IMR-90 (cell line): Measurements from ENCODE around the gene CASS4. TPM values are rescaled to one million over a fixed set of nuclear protein-coding genes. Genes with fewer than 3 reads are reported as not detected.

ENCODE experiments used
- ATAC-seq: fragments of 200-7000 bp; cut with Tn5 transposase; 2 replicates; pipeline ENCODE4 v1.9.1; 2020; ENCODE audit warnings: low read depth, mild to moderate bottlenecking, moderate library complexity
- BruUV-seq: library from RNA; stranded (reverse); fragments of 400-500 nt; replicated peaks from 2 replicates; lab custom pipeline; 2021; lab: Mats Ljungman, UMichigan
- CTCF ChIA-PET: fragments of 300-600 bp; formaldehyde crosslinking; extraction: SDS; loops from one replicate; lab custom pipeline; 2021; ENCODE audit warnings: antibody characterized with exemption; lab: Yijun Ruan, JAX
- POLR2A ChIA-PET: fragments of 300-600 bp; sonication (Branson Sonifier 250); formaldehyde crosslinking; loops from one replicate; lab custom pipeline; 2022; ENCODE audit warnings: antibody characterized with exemption; ENCODE audit not compliant: unreplicated experiment; lab: Charles Lee
- DNase-seq: peaks from one replicate; pipeline ENCODE4 v3.0.0; 2013
- H2AFZ ChIP-seq: replicated peaks from 2 replicates; pipeline ENCODE3; 2013; ENCODE audit warnings: low read length, mild to moderate bottlenecking; ENCODE audit not compliant: poor library complexity
- H2AK5ac ChIP-seq: 2 replicates; pipeline ENCODE4 v1.6.1; 2013; ENCODE audit warnings: low read depth, low read length, inconsistent platforms
- H2AK9ac ChIP-seq: replicated peaks from 2 replicates; pipeline ENCODE3; 2013; ENCODE audit warnings: mild to moderate bottlenecking, low read depth, low read length, moderate library complexity; ENCODE audit not compliant: poor library complexity
- H2BK120ac ChIP-seq: 2 replicates; pipeline ENCODE4 v1.6.1; 2013; ENCODE audit warnings: low read depth, low read length, inconsistent platforms
- H2BK15ac ChIP-seq: 3 replicates; pipeline ENCODE4 v1.6.1; 2013; ENCODE audit warnings: low read depth, low read length, inconsistent platforms
- H2BK20ac ChIP-seq: 2 replicates; pipeline ENCODE4 v1.6.1; 2013; ENCODE audit warnings: low read depth, mild to moderate bottlenecking, inconsistent platforms, low read length, moderate library complexity
- H2BK5ac ChIP-seq: 2 replicates; pipeline ENCODE4 v1.6.1; 2013; ENCODE audit warnings: mild to moderate bottlenecking, low read depth, low read length, inconsistent platforms; ENCODE audit not compliant: poor library complexity, severe bottlenecking
- H3K14ac ChIP-seq: replicated peaks from 2 replicates; pipeline ENCODE4 v1.6.1; 2013; ENCODE audit warnings: low read depth, low read length, inconsistent platforms
- H3K18ac ChIP-seq: 2 replicates; pipeline ENCODE4 v1.6.1; 2013; ENCODE audit warnings: low read depth, low read length, control low read depth
- H3K23ac ChIP-seq: 2 replicates; pipeline ENCODE4 v1.6.1; 2013; ENCODE audit warnings: low read depth, low read length, inconsistent platforms
- H3K27ac ChIP-seq: 2 replicates; pipeline ENCODE4 v1.5.1; 2013; ENCODE audit warnings: mild to moderate bottlenecking, control low read depth, low read length; ENCODE audit not compliant: insufficient read depth
- H3K27me3 ChIP-seq: 2 replicates; pipeline ENCODE4 v1.6.1; 2013; ENCODE audit warnings: low read length; ENCODE audit not compliant: control insufficient read depth, insufficient read depth
- H3K36me3 ChIP-seq: 2 replicates; pipeline ENCODE4 v1.6.1; 2013; ENCODE audit warnings: low read length, mixed read lengths; ENCODE audit not compliant: control insufficient read depth, insufficient read depth
- H3K4ac ChIP-seq: 2 replicates; pipeline ENCODE4 v1.6.1; 2013; ENCODE audit warnings: low read depth, low read length, inconsistent platforms
- H3K4me1 ChIP-seq: 2 replicates; pipeline ENCODE4 v1.6.1; 2013; ENCODE audit warnings: low read length, mixed read lengths; ENCODE audit not compliant: control insufficient read depth, insufficient read depth
- H3K4me2 ChIP-seq: 2 replicates; pipeline ENCODE4 v1.6.1; 2013; ENCODE audit warnings: low read depth, mild to moderate bottlenecking, control low read depth, low read length, moderate library complexity
- H3K4me3 ChIP-seq: 2 replicates; pipeline ENCODE4 v1.5.1; 2013; ENCODE audit warnings: low read depth, mild to moderate bottlenecking, control low read depth, low read length, moderate library complexity; ENCODE audit not compliant: insufficient read depth
- H3K56ac ChIP-seq: 2 replicates; pipeline ENCODE4 v1.6.1; 2013; ENCODE audit warnings: low read length, inconsistent platforms; ENCODE audit not compliant: insufficient read depth; ENCODE audit errors: extremely low read depth
- H3K79me1 ChIP-seq, 2 experiments: 2 replicates each; pipeline ENCODE4 v1.6.1; 2013; ENCODE audit warnings: low read length in 2 of 2, inconsistent platforms in 1 of 2, low read depth in 1 of 2
- H3K9ac ChIP-seq: 2 replicates; pipeline ENCODE4 v1.6.1; 2013; ENCODE audit warnings: low read depth, low read length, control low read depth
- H3K9me1 ChIP-seq: 2 replicates; pipeline ENCODE4 v1.6.1; 2013; ENCODE audit warnings: low read length, inconsistent platforms; ENCODE audit not compliant: insufficient read depth
- H3K9me3 ChIP-seq: 2 replicates; pipeline ENCODE4 v1.6.1; 2013; ENCODE audit warnings: low read length; ENCODE audit not compliant: control insufficient read depth, insufficient read depth
- H4K20me1 ChIP-seq: 2 replicates; pipeline ENCODE4 v1.6.1; 2013; ENCODE audit warnings: low read length, inconsistent platforms; ENCODE audit not compliant: insufficient read depth
- H4K5ac ChIP-seq: 2 replicates; pipeline ENCODE4 v1.6.1; 2013; ENCODE audit warnings: mild to moderate bottlenecking, low read depth, low read length, control low read depth
- H4K8ac ChIP-seq, 2 experiments: 2 replicates each; pipeline ENCODE4 v1.6.1; 2013; ENCODE audit warnings: low read depth in 2 of 2, low read length in 2 of 2, control low read depth in 1 of 2, inconsistent platforms in 1 of 2
- H4K91ac ChIP-seq: 2 replicates; pipeline ENCODE4 v1.6.1; 2013; ENCODE audit warnings: low read depth, low read length, inconsistent platforms; ENCODE audit not compliant: insufficient read depth
- CTCF ChIP-seq: conservative IDR thresholded peaks from 2 replicates; pipeline ENCODE4 v1.5.1; 2012; ENCODE audit warnings: mild to moderate bottlenecking, low read depth, low read length, improper control_type of control experiment
- FOS ChIP-seq: fragments of 150-350 bp; IDR thresholded peaks from 2 replicates; pipeline ENCODE4 v1.6.1; 2016; ENCODE audit warnings: low read depth, low read length
- MXI1 ChIP-seq: IDR thresholded peaks from 2 replicates; pipeline ENCODE4 v1.6.1; 2012; ENCODE audit warnings: low read depth, mild to moderate bottlenecking, low read length, moderate library complexity, borderline replicate concordance
- WGBS, 2 experiments: methylation state at CpG; one replicate each; pipeline versions ENCODE4 v1.1.5 to v1.1.7; 2013; ENCODE audit warnings: missing lambda C conversion rate in 2 of 2; ENCODE audit not compliant: insufficient read length in 1 of 2; ENCODE audit errors: extremely low coverage in 2 of 2; 5-methylcytosine and 5-hydroxymethylcytosine counted together
- dilution Hi-C: fragments of 300-500 bp; cut with HindIII; formaldehyde crosslinking; loops from one replicate; pipeline ENCODE4 v1.14.3; 2018; ENCODE audit warnings: low sequenced_read_pairs; ENCODE audit not compliant: unreplicated experiment
- in situ Hi-C: fragments of 300-500 bp; cut with MboI; formaldehyde crosslinking; loops from 3 replicates; pipeline ENCODE4 v1.14.3; 2019; ENCODE audit warnings: low sequenced_read_pairs, inconsistent platforms, mixed read lengths
- intact Hi-C: fragments of 100-400 bp; cut with micrococcal nuclease; formaldehyde crosslinking; loops from 2 replicates; pipeline ENCODE4 v1.10.0; 2022
- polyA plus RNA-seq, 3 experiments: library from polyadenylated mRNA; depleted of rRNA; stranded (reverse); fragments of >200 nt; gene quantifications; 2 replicates each; pipeline ENCODE4 v1.2.3, GENCODE V29; 2012; ENCODE audit warnings: low replicate concordance in 1 of 3
- total RNA-seq: library from RNA; depleted of rRNA; stranded (reverse); fragments of >200 nt; gene quantifications from 2 replicates; pipeline ENCODE4 v1.2.3, GENCODE V29; 2012

Gene CASS4
- total and polyA plus RNA-seq, 2 of the 4 experiments (the other 2 are of a cell fraction) = 25.8 to 26.5 TPM

- no peak overlapping the region for H2AK9ac ChIP-seq
- DNase-seq (no peak), ATAC-seq (no peak)
- ChIA-PET CTCF (no interaction called here), POLR2A (no interaction called here)
- H3K4me2 ChIP-seq = no peak overlapping the region
- no TSS peak for BruUV-seq
- no peak overlapping the region for H4K8ac ChIP-seq
- no peaks in the 10 kb centered on the region for H3K27me3 ChIP-seq
- no peaks in the 10 kb centered on the region for H3K9me3 ChIP-seq
- no peak overlapping the region for H3K9ac ChIP-seq
- dilution Hi-C loops = no loop called here
- H2BK15ac ChIP-seq = no peak overlapping the region
- no peak overlapping the region for H3K27ac ChIP-seq
- H2AK5ac ChIP-seq = no peak overlapping the region
- H3K79me1 ChIP-seq = no peaks in the 10 kb centered on the region
- H4K20me1 ChIP-seq = no peaks in the 10 kb centered on the region
- H3K14ac ChIP-seq = no peak overlapping the region
- no peak overlapping the region for H3K18ac ChIP-seq
- H2BK120ac ChIP-seq = no peak overlapping the region
- H3K4ac ChIP-seq = no peak overlapping the region
- in situ Hi-C loops = loop anchor here (5.0 kb wide), 1 partner anchor 63 kb away; no protein-coding TSS in a partner anchor
- no peak overlapping the region for H2BK5ac ChIP-seq
- H4K5ac ChIP-seq = no peak overlapping the region
- H4K91ac ChIP-seq = no peak overlapping the region
- no peak overlapping the region for H3K23ac ChIP-seq
- no peaks in the 10 kb centered on the region for H3K4me1 ChIP-seq
- WGBS, 2 experiments = 80% methylated on average over 1 of the region's 3 CpGs; no CpG with 5 or more reads in 1 of the 2 experiments
- intact Hi-C loops = no loop called here
- H3K9me1 ChIP-seq = no peaks in the 10 kb centered on the region; the same call in 1 of the 2 replicates
- H3K56ac ChIP-seq = no peak overlapping the region
- peaks cover 18% of the 10 kb centered on the region; the same call in 1 of the 2 replicates for H3K36me3 ChIP-seq
- H3K4me3 ChIP-seq = no peak overlapping the region
- H2AFZ ChIP-seq = no peak overlapping the region
- H2BK20ac ChIP-seq = no peak overlapping the region
- TF ChIP-seq FOS = no peak
- no peak for TF ChIP-seq CTCF
- TF ChIP-seq MXI1 = no peak
Observed at GRCh38 chr20:56460459-56460858, 48.4 kb downstream of the CASS4 start.
